HG03135 (cell line): ENCODE data around the gene FHIT.
"Not testable (repeated sequence)": the region's sequence is repeated elsewhere in the genome, so short reads cannot be mapped to it uniquely, and the experiment has no call there.

Experiments used
- ATAC-seq: cut with Tn5 transposase; IDR thresholded peaks from one replicate; pipeline ENCODE4 v1.9.1; 2021; ENCODE audit warnings: mild to moderate bottlenecking, moderate library complexity; ENCODE audit not compliant: unreplicated experiment

FHIT gene

DNA sequence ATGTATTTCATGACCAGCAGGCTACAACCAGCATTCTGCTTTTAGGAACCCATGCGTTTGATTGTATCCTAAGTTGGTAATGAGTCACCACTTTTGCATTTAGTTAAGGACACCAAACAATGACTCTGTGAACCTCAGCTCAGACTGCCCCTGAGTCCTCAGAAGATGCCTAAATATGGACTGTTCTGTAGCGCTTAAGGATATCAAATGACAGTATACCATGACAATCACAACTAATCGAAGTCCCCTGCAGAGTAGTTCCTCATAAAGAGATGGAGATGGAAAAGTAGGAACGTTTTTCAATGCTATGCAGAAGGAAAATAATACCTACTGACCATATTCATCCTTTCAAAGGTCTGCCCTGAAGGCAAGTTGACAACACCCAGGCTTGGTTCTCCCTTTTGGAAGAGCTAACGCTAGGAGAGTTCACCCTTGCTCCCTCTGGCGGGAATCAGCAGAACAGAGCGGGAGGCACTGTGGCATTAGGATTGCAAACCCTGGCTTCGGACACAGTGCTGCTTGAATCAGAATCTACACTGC lies 508.6 kb downstream of the FHIT start:
- no peak for ATAC-seq

DNA sequence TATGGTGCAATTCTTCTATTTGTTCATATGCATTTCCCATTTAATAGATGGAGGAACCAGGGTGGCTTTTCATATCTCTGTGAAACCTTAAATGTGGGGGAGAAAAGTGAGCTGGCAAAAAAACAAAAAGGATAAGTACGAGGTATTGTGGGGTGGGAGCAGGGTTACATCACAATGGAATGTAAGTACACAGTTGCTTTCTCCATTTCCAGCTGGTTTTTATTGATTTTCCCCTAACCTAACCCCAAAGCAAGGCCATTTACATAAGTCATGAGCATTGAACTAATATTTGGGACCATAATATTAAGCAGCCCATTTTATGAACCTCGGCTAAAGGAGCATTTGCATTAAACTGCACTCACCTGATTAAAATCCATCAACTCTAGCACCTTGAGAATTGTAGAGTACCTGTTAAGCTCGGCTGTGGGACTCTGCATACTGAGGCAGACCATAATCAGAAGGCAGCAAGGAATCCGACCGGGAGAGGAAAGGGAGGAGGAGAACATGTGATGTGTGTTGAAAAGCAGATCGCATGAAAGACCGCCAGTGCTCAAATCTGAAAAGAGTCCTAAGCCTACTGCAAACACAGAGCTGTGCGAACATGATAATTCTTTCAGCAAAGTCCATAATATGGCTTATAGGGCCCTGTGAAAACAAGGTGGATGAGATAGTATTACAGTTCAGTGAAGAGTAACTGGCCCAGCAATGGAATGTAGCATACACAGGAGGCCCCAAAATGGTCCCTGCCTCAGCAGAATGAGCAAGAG lies 513.4 kb downstream of the FHIT start:
- ATAC-seq = no peak

DNA sequence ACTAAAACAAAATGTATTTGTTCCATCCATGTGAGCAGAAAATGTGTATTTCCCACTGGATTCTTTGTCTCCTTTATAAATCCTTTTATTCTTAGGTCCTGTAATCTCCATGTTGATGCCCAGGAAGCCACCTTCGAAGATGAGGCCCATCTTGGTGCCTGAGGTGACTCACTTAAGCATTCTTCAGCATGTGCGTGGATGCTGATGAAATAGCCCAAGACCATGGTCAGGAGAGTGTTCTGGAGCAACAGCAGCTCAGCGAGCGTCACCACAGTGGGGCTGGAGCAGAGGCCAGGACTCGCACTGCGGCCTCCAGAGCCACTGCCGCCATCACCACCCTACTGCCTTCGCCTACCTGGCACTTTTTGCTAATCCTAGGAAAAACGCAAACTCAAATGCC lies 520.9 kb downstream of the FHIT start:
- ATAC-seq = no peak

DNA sequence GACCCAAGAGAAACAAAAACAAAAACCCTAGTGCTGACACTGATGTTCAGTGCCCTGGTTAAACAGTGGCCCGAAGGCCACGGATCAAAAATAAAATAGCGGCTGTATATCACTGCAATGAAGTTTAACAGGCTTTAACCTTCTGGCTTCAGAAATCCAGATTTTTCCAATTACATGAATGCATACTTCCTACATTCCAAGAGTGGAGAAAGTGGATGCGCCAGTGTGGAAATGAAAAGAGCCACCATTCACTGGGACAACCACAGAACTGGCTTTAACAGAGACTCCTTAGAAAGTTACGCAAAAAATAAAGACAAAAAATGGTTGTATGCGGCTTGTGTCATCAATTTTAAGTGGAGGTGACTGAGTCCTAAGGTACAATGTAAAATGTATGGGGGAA lies 522.2 kb downstream of the FHIT start:
- no peak for ATAC-seq

DNA sequence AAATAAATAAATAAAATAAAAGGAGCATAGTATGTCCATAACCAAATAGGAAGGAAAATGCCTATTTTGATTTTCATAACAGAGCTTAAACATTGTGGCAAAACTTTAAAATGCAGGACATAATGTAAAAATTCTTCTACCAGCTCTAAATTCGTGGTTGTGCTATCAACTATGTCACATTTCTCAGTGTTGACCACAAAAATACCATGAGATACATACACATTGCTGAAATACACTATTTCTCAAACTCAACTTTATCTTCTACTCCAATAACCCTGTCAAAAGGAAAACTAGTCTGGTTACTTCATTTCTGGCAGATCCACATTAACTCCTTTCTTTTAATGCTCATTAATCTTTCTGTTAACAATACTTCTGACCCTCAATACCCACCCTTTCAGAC lies 523.2 kb downstream of the FHIT start:
- no peak for ATAC-seq

DNA sequence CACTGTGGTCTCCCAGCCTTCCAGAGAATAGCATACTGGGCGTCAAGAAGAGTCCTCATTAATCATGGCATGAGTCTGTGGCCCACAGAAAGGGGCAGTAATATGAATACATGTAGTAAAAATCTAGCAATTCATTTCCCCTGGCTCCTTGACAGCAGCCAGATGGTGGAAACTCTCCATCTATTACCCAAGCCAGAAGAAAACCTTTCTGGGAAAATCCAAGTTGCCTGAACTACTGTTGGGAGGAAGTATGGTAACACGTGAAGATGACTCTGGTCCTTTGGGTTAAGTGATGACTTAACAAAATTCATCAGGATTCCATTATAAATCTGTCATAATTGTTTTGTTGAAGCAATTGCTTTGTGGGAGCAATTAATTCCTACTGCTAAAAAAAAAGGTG lies 530.5 kb downstream of the FHIT start:
- ATAC-seq = no peak

DNA sequence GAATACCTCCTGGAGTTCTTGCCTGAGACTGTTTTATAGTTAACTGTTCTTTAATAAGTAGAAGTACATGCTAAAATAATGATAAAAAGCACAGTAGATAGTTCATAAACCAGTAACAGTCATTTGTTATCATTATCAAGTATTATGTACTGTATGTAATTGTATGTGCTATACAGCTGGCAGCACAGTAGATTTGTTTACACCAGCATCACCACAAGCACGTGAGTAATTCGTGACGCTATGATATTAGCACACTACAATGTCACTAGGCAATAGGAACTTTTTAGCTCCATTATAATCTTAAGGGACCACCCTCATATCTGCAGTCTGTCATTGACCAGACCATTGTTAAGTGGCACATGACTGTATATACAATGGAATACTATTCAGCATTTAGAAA lies 534.7 kb downstream of the FHIT start:
- ATAC-seq = no peak

DNA sequence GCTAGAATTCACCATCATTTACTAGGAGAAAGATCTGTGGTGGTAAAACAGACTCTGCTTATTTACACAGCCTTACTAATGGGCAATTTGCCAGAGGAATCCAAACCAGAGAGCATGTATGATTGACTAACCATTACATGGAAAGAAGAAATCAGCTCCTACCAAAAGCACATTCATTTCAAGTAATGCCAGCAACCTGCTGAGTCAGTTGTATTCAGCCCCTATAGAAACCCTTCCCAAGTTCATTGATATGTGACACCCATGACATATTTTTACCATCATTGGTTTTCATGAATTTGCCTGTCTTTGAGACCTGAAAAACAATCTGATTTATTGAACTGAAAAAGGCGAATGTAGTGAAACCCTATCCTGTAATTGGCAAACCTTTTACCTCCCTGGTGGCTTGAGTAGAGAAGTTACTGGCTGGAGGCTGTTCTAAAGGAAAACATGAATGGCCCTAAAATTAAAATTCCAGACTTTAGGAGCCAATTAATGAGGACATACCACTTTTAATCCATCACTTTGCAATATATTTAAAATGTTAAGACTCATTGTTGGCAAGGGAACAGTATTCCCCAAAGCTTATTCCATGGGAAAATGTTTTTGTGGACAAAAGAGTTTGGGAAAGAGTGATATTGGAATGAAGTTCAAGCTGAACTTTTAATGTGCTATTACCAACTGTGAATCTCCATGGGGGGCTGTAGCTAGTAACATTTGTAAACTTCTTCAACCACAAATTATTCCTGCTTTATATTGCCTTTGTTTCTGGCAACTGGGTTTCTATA lies 542.9 kb downstream of the FHIT start:
- ATAC-seq = no peak

DNA sequence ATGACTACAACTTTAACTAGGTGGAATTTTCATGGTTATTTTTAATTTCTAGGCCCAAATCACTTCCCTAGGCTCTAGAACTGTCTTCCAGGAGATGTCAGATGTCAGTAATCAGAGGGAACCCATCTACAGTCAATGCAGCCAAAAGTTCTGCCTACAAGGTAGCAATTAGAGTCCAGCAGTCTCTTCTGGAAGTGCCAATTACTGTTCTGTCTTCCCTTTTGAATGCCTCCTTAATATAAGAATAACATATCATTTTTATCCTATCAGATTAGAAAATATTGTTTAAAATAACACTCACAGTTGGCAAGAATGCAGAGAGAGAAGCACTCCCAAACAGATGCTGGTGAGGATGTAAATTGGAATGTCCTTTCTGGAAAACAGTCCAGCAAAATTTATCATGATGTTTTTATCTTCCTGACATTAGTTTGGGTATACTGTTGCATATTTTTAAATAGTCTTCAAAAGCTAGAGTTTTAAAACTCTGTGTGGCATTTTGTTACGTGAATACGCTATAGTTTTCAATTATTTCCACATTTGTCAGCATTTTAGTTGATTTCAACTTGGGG lies 543.7 kb downstream of the FHIT start:
- ATAC-seq = no peak

DNA sequence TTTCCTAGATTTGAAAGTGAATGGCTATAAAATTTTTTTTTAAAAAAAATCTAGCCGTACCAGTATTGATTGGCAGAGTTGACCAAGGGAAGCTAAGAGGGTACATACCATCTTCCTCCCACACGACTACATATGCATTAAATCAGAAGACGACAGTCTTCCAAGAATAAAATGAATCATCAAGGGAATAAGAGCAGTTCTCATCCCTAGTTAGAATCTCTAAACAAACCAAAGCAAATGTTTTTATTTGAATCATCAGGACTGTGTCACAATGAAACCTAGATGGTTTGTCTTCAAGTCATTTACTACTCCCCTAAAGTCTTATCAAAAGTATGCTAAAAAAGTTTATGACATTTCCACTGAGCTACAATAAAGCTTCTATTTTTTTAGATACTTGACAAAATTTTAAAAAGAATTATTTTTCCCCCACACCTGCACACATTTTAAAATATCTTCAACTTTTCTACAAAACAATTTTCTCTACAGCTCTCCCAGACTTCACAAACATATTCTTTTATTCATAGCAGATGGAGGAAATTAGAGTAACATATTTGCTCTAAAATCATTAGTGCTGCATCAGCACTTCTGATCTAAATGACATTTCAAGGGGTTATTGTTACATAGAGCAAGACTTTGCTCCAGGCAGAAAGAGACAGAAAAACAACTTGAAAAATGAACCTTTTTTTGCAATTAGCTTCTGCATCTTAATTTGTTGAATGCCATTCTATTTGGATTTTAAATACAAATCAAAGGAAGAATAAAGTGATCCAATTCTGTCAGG lies 547.1 kb downstream of the FHIT start:
- ATAC-seq = no peak

DNA sequence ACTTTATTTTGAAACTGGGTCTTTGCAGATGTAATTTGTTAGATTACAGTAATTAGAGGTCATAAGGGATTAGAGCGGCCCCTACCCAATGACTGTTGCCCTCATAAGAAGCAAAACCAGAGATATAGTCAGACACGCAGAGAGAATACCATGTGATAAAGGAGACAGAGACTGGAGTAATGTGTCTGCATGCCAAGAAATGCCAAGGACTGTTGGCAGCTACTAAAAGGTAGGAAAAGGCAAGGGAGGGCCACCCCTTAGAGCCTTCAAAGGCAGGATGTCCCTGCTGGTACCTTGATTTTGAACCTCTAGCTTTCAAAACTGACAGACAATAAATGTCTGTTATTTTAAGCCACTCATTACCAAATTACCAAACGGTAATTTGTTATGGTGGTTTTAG lies 548.2 kb downstream of the FHIT start:
- no peak for ATAC-seq

DNA sequence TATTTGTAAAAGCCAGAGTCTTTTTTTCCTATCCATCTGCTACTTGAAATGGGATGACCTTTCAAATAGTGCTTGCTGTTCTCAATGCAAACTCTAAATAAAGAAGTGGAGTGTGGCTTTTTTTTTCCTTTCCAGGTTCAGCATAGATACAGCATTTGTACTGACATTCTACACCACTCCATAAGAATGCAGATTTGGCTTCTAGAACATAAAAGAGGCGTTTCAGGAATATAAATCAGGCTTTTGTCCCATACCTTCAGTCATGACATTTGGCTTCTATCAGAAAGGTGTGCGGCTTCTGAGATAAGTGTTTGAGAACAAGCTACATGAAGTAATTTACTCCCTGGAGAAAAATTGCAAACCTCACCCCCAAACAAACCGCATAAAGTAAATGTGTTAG lies 553.1 kb downstream of the FHIT start:
- ATAC-seq = no peak

DNA sequence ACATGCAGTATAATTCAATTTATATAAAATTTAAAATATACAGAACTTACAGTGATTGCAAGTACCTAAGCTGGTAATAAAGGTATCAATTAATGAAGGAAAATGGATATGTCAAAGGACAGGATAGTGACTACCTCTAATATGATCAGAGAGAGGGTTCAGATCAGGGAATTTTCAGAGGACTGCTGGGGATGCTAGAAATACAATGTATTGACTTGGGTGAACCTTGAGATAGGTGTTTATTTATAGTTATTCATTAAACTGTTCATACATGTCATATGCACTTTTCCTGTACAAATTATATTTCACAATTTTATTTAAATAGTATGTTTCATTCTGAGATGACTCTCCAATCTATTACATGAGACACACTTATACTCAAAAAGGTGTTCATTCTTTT lies 554.1 kb downstream of the FHIT start:
- ATAC-seq = no peak

DNA sequence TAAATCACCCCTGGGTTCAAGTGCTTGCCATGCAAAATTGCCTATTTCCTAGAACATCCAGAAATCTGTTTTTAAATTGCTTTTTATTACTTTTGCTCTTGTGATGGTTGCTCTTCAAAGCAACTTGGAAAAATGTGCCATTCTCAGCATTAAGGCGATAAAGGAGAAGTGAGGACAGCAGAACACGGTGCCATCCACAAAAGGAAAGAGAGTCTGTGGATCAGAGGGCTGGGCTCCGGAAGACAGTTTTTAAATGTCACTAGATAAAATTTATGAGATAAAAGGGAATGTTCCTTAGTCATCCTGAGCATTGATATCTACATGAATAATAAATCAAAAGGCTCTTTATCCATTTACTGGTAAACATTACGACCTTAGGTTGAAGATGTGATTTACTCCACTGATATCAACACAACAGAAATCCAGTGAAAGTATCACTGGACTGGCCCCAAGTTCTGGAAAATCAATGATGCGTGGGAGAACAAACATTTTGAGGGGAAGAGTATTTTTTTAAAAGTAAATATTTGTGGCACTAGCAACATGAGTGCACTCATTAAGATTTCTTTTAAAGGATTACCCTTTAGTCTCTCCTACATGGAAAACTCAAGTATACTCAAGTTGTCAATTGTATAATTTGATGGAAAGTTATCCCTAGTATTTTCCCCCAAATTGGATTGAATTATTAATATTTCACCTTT lies 554.7 kb downstream of the FHIT start:
- no peak for ATAC-seq

DNA sequence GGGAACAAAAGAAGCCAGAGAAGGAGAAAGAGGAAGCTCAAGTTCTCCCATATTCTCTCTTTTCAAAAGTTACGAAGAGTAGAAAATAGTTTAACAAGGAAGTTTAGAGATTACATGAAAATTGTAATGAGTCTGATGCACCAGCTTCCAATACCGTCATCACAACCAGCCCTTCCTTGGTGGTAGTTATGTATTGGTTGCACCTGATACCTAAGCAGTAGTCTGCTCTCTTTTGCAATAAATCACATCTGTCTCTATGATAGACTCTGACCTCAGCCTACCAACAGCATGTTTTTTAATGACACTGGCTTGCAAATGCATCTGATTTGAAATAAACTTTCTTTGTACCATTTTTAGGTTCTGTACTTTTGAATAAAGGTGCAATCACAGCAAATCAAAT lies 575.8 kb downstream of the FHIT start:
- ATAC-seq = no peak

DNA sequence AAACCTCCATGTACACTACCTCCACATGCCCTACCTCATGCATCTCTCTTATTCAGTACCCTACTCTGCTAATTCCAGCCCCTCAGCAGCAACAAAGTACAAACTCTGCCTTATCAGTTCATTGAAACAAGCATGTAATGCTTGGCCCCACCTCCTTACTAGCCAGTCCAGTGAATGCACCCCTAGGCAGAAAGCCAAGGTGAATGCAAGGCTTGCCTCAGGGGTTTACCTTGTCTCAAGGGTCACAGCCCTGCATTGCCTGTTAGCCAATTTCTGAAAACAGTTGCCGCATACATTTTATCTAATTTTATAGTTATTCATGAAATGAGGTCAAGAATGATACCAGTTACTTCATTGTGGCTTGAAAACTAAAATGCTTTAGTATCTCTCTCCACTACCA lies 576.4 kb downstream of the FHIT start:
- ATAC-seq = no peak

DNA sequence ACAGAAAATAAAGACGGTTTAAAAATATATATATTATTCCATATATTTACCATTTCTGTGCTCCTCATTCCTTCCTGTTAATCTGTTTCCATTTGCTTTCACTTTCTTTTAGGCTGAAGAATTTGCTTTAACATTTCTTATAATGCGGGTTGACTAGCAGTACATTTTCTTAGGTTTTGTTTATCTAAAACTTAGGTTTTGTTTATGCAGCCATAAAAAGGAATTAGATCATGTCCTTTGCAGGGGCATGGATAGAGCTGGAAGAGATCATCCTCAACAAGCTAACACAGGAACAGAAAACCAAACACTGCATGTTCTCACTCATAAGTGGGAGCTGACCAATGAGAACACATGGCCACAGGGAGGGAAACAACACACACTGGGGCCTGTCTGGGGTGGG lies 578.1 kb downstream of the FHIT start:
- ATAC-seq = no peak

DNA sequence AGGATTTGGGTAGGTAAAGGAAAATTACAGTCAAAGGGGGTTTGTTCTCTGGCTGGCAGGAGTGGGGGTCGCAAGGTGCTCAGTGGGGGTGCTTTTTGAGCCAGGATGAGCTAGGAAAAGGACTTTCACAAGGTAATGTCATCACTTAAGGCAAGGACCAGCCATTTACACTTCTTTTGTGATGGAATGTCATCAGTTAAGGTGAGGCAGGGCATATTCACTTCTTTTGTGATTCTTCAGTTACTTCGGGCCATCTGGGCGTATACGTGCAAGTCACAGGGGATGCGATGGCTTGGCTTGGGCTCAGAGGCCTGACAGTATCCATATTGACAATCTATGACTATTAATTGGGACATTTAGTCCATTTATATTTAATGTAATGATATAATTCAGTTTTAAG lies 578.9 kb downstream of the FHIT start:
- not testable (repeated sequence) for ATAC-seq

DNA sequence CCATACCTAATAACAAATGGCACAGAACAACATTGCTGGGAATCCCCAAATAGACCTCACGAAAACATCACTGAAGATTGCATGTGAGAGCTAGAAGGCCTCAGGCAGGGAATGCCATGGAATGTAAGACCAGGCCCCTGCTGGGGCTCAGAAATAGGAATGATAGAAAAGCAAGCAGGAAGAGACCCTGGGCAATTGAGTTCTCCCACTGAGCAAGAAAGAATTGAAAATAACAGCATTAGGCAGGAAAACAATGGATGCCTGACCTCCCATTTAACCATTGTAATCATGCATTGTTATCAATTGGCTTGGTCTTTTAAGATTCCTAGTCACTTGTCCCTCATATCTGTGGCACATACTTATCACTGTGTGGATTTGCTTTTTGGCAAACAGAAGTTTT lies 581.6 kb downstream of the FHIT start:
- no peak for ATAC-seq

DNA sequence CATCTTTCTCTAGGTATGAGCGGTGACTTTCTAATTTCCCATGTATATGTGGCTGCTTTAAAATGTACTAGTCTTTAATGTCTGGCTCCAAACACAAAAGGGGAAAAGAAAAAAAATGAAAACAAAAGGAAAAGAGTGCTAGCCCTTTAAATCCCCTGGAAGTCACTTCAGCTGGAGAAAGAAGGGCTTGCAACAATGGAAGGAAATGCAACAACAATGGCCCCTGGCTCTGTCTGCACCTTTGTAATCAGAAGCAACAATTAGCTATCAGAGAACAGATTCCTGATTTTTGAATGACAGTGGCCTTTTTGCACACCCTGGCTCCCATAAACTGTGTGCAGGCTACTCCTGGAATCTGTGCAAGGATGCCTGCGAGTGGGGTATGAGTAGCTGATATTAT lies 591.2 kb downstream of the FHIT start:
- ATAC-seq = no peak

DNA sequence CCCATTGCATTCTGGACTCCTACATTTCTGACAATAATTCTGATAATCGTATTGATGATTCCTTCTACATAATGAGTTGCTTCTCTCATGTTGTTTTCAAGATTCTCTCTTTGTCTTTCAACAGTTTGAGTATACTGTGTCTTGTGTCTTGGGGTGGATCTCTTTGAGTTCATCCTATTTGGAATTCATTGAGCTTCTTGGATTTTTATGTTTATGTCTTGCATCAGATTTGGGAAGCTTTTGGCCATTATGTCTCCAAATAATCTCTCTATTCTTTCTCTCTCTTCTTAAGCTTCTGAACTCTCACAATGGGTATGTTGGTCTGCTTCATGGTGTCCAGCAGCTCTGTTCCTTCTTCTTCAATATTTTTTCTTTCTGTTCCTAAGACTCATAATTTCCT lies 592.2 kb downstream of the FHIT start:
- ATAC-seq = no peak
